ENCODE measurements around the gene METTL16. TPM values are rescaled to one million over a fixed set of nuclear protein-coding genes. Genes with fewer than 3 reads are reported as not detected.

The METTL16 gene
- polyA plus RNA-seq, 1 of the 3 experiments (the other 2 are of a cell fraction) = 8.1 TPM

DNA sequence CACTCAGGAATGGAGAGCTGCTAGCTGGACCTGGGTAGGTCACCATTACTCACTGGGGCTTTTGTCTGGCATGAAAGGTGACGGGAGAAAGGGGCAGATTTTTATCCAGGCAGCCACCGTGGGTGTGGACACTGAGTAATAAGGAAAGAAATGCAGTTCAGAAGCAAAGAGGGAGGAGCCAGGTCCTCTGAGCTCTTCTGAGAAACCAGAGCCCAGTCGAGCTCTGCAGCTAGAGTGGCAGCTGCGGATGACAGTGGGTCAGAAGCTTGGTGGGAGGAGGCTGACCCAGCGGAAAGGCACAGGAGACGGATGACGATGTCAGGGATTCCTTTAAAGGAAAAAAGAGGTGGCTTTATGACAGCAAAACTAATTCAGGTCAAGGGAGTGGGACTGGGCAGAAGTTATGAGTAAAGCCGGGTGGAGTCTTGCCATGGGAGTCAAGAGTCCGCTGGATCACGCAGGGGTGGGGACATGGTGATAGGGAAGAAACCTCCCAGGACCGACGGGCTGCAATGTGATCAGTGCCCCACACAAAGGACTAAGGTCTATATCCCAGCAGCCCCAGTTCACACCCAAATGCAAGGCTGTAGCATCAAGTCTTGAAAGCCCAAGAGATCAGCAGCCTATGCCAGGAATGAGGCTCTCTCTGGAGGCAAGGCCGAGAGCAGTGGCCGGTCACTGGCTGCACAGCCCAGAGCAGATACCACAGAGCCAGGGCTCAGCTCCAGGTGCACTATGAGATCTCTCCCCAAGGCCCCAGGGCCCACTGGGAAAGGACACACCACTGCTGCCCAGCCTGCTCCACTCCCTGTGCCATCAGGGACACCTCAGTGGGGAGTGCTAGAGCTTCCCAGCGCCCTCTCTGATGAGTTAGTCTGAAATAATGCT is 104.5 kb downstream of the METTL16 start:
- Histone ChIP-seq H3K27ac (ENCODE audit: low read depth in 2 of 2, low read length in 1 of 2) (peak overlapping the region; percentile 60 to 88), H3K9ac (peak overlapping the region; percentile 41; the same call in 1 of the 2 replicates), H3K4me1 (ENCODE audit: control insufficient read depth in 1 of 2, insufficient read depth in 2 of 2, low read depth in 1 of 2, low read length in 1 of 2) (peaks cover 23 to 37% of the 10 kb centered on the region in 2 experiments; a peak in 3 of 4 replicates), H3K79me2 (ENCODE audit: insufficient read depth) (no peaks in the 10 kb centered on the region), H2AFZ (ENCODE audit: low read depth) (peak overlapping the region; percentile 49), H3K9me2 (no peaks in the 10 kb centered on the region), H3K27me3 (ENCODE audit: insufficient read depth) (no peaks in the 10 kb centered on the region), H3K4me2 (peak overlapping the region; percentile 67), H3F3A (replicated peaks; ENCODE audit: insufficient read depth) (peaks cover 36% of the 10 kb centered on the region), H4K20me1 (ENCODE audit: insufficient read depth) (no peaks in the 10 kb centered on the region), H3K36me3 (replicated peaks in 1 of 2; ENCODE audit: control insufficient read depth in 1 of 2, insufficient read depth in 2 of 2, low read length in 1 of 2) (no peaks in the 10 kb centered on the region), H3K9me3 (no peaks in the 10 kb centered on the region), H3K4me3 (ENCODE audit: low read depth in 2 of 2, low read length in 1 of 2) (no peak overlapping the region)
- POLR2A ChIA-PET = interaction anchor here (1.0 kb wide), 1 partner anchor 14 kb away, joined by 3 read pairs; no protein-coding TSS in a partner anchor
- peak; percentile 26; the same call in 1 of the 2 replicates for TF ChIP-seq POLR2AphosphoS5 (IDR thresholded peaks at IDR 0.05; ENCODE audit: low read depth, low read length)
- TF ChIP-seq, protein P1, sequence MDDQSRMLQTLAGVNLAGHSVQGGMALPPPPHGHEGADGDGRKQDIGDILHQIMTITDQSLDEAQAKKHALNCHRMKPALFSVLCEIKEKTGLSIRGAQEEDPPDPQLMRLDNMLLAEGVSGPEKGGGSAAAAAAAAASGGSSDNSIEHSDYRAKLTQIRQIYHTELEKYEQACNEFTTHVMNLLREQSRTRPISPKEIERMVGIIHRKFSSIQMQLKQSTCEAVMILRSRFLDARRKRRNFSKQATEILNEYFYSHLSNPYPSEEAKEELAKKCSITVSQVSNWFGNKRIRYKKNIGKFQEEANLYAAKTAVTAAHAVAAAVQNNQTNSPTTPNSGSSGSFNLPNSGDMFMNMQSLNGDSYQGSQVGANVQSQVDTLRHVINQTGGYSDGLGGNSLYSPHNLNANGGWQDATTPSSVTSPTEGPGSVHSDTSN (IDR thresholded peaks at IDR 0.05) = peak; percentile 71
- TF ChIP-seq, protein P2, sequence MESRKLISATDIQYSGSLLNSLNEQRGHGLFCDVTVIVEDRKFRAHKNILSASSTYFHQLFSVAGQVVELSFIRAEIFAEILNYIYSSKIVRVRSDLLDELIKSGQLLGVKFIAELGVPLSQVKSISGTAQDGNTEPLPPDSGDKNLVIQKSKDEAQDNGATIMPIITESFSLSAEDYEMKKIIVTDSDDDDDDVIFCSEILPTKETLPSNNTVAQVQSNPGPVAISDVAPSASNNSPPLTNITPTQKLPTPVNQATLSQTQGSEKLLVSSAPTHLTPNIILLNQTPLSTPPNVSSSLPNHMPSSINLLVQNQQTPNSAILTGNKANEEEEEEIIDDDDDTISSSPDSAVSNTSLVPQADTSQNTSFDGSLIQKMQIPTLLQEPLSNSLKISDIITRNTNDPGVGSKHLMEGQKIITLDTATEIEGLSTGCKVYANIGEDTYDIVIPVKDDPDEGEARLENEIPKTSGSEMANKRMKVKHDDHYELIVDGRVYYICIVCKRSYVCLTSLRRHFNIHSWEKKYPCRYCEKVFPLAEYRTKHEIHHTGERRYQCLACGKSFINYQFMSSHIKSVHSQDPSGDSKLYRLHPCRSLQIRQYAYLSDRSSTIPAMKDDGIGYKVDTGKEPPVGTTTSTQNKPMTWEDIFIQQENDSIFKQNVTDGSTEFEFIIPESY (IDR thresholded peaks at IDR 0.05; ENCODE audit: borderline replicate concordance, low read depth) = no peak
- 32% methylated on average over 13 of the region's 15 CpGs for WGBS (ENCODE audit: low lambda C conversion rate)
- no peak for DNase-seq
- CTCF ChIA-PET = interaction anchor here (1.5 to 27.8 kb wide), 3 partner anchors 9 to 31 kb away, joined by 4 to 654 read pairs (median 71); no protein-coding TSS in a partner anchor

DNA sequence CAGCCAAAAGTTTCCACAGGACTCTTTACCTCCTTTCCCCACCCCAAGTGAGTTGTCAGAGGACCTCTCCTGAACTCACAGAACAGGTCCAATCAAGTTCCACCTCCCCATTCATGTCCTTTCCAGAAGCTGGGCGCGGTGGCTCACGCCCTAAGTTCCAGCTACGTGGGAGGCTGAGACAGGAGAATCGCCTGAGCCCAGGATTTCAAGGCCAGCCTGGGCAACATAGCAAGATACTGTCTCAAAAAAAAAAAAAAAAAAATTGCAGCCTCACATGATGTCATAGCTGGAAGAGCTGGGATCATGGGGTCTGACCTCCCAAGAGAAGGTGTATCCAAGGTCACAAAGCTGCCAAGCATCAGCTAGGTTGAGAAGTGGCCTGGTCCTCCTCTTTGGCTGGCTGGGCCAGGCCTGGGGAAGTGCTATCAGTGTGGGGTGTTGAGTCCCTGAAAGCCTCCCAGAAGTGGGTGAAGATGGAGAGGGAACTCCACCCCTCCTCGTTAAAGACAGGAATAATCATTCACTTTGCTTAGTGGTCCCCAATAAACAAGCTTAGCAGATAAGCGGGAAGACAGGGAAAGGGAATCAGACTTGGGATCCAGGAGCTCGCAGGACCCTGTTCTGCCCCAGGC is 105.3 kb downstream of the METTL16 start:
- POLR2A ChIA-PET = interaction anchor here (1.0 kb wide), 1 partner anchor 14 kb away, joined by 3 read pairs; no protein-coding TSS in a partner anchor
- Histone ChIP-seq H3K4me2 (peak overlapping the region; percentile 67), H3K79me2 (ENCODE audit: insufficient read depth) (no peaks in the 10 kb centered on the region), H3K4me1 (ENCODE audit: control insufficient read depth in 1 of 2, insufficient read depth in 2 of 2, low read depth in 1 of 2, low read length in 1 of 2) (peaks cover 23 to 37% of the 10 kb centered on the region in 2 experiments; a peak in 3 of 4 replicates), H3K9me3 (no peaks in the 10 kb centered on the region), H4K20me1 (ENCODE audit: insufficient read depth) (no peaks in the 10 kb centered on the region), H3F3A (replicated peaks; ENCODE audit: insufficient read depth) (peaks cover 39% of the 10 kb centered on the region), H2AFZ (ENCODE audit: low read depth) (no peak overlapping the region; the same call in 1 of the 2 replicates), H3K9me2 (no peaks in the 10 kb centered on the region), H3K27me3 (ENCODE audit: insufficient read depth) (no peaks in the 10 kb centered on the region), H3K4me3 (ENCODE audit: low read depth in 2 of 2, low read length in 1 of 2) (no peak overlapping the region), H3K9ac (peak overlapping the region; percentile 41; the same call in 1 of the 2 replicates), H3K36me3 (replicated peaks in 1 of 2; ENCODE audit: control insufficient read depth in 1 of 2, insufficient read depth in 2 of 2, low read length in 1 of 2) (no peaks in the 10 kb centered on the region), H3K27ac (ENCODE audit: low read depth in 2 of 2, low read length in 1 of 2) (peak overlapping the region; percentile 51 to 88)
- DNase-seq = no peak
- CTCF ChIA-PET = interaction anchor here (1.5 to 27.8 kb wide), 3 partner anchors 10 to 30 kb away, joined by 4 to 654 read pairs (median 71); no protein-coding TSS in a partner anchor
- WGBS (ENCODE audit: low lambda C conversion rate) = 82% methylated on average over 8 of the region's 8 CpGs
- no peak for TF ChIP-seq NRF1 (IDR thresholded peaks at IDR 0.05; ENCODE audit: low read depth, low read length)
- TF ChIP-seq, protein P3, sequence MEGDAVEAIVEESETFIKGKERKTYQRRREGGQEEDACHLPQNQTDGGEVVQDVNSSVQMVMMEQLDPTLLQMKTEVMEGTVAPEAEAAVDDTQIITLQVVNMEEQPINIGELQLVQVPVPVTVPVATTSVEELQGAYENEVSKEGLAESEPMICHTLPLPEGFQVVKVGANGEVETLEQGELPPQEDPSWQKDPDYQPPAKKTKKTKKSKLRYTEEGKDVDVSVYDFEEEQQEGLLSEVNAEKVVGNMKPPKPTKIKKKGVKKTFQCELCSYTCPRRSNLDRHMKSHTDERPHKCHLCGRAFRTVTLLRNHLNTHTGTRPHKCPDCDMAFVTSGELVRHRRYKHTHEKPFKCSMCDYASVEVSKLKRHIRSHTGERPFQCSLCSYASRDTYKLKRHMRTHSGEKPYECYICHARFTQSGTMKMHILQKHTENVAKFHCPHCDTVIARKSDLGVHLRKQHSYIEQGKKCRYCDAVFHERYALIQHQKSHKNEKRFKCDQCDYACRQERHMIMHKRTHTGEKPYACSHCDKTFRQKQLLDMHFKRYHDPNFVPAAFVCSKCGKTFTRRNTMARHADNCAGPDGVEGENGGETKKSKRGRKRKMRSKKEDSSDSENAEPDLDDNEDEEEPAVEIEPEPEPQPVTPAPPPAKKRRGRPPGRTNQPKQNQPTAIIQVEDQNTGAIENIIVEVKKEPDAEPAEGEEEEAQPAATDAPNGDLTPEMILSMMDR (IDR thresholded peaks at IDR 0.05) = no peak
- TF ChIP-seq, protein P4, sequence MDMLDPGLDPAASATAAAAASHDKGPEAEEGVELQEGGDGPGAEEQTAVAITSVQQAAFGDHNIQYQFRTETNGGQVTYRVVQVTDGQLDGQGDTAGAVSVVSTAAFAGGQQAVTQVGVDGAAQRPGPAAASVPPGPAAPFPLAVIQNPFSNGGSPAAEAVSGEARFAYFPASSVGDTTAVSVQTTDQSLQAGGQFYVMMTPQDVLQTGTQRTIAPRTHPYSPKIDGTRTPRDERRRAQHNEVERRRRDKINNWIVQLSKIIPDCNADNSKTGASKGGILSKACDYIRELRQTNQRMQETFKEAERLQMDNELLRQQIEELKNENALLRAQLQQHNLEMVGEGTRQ (IDR thresholded peaks at IDR 0.05; ENCODE audit: borderline replicate concordance, low read depth, low read length) = no peak

Data from SK-N-SH (cell line).